Measurements from ENCODE around the gene RASA3.

RASA3 gene

DNA sequence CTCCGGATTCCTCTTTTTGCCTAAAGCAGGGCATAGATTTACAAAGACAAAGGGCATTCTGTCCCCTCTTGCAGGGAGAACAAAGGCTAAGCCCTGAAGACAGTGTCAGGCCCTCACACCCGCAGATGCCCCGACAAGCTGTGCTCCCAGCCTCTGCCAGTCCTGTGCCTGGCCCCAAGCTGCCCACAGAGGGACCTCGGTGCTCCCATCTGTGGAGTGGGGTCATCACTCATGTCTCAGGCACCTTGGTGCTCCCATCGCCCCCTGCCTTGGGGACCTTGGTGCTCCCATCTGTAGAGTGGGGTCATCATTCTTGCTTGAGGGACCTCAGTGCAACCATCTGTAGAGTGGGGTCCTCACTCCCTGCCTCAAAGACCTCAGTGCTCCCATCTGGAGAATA is 182.9 kb downstream of the RASA3 start:
- no peak for DNase-seq (ENCODE audit: low read depth)

DNA sequence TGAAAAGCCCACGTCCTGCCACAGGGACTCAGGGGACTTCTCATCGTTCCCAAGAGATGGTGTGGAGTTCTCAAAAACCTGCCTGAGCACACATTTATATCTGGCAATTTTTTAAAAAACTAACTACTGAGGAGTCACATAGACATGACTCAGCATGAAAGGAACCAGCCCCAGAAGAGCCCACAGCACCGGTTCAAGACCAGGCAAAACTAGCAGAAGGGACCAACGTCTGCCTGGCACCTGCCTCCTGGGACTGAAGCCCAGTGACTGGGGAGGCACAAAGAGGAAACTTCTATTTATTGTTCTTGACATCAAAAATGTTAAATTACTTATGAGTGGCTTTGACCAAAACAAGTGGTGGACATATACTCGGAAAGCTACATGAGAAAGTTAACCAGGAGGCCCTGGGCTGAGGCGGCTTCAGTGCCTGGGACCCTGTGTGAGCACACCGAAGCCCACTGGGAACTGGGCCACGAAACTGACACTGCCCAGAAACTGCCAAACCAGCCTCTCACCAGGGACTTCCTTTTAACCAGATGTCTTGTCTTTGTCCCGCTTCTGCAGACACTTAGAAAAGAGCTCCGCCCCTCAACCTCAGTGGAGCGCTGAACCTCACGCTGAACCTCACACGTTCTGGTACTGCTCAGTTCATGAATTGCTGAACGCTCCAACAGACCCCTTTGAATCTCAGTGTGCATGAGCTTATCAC is 184.2 kb downstream of the RASA3 start:
- DNase-seq (ENCODE audit: low read depth), result no peak

GRCh38 chr13:113947311-113948033 is 185.0 kb downstream of the RASA3 start:
- no peak for DNase-seq (ENCODE audit: low read depth)

DNA sequence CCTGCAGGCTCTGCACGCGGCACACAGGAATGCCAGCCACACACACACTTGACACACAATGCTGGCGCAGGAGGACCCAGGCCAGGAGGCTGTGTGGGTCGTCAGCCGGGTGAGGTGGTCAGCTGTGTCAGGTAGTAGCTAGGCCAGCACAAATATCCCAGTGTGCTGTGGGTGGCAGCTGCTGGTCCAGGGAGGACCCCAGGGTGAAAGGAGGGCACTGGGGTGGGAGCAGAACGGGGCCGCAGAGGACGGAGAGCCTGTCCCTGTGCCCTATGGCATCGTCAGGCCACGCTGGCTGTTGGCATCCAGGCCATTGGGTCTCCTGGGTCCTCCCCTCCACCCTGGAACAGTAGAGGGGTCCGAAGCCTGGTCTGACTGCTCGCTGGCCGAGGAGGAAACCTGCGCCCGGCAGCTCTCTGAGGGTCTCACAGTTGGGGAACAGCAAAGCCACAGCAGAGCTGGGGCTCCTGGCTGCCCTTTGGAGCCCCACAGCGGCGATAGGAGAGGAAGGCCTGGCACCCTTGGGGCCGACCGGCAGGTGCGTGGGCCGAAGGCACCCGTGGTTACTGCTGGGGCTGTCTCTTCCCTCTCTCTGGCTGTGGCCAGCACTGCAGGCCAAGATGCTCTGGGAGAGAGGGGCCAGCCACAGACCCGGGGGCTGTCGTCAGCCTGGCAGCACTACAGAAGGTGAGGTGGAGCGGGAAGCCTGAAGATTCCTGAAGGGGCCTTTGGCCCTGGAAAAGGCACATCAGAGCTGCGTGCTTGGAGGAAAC is 185.8 kb downstream of the RASA3 start:
- no peak for DNase-seq (ENCODE audit: low read depth)

GRCh38 chr13:113945857-113946408 is 186.5 kb downstream of the RASA3 start:
- no peak for DNase-seq (ENCODE audit: low read depth)

GRCh38 chr13:113943821-113944565 is 188.4 kb downstream of the RASA3 start:
- no peak for DNase-seq (ENCODE audit: low read depth)

DNA sequence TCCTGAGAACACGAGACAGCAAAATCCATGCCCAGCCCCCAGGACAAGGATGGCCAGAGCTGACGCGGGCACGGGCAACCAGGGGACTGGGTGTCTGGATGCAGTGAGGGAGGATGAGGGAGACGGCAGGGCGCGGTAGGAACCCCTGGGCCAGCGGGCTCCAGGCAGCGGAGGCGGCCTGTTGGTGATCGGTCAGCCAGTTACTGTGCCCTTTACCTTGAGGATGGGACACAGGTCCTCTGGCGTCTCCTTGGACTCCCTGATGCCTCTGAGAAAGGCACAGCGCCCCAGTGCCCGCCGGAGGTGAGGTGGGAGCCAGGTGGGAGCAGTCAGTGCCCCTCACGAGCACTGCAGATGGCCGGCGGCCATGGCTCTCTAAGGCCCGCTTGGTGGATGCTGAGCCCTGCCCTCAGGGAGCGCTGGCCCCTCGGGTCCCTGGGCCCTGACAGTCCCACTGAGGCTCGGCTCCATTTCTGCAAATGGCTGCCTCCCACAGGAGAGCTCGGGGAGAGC is 189.8 kb downstream of the RASA3 start:
- DNase-seq (ENCODE audit: low read depth), result no peak

DNA sequence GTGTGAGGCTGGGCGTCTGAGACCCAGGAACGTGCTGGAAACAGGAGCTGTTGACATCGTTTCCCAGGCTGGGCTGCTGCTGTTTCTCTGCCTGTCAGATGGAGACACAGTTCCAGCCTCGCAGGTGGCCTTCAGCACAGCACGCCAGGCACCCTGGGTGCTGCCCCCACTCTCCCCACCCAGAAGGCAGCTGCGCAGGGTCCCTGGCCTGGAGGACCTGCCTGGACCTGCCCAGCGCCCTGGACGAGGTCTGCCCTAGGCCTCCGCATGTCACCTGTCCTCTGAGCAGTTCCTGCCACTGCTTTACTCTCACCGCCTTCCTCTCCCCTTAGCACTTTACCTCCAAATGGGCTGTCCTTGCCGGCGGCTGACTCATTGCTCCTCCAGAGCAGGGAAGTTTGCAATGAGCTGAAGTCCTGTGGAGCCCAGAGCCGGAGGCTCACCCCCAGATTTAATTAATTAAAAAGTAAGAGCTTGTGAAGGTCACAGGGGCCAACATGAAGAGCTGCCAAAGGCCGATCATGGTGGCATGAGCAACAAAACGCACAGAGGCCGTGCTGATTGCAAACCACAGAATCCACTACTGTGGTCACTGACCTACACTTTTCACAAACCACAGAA is 190.7 kb downstream of the RASA3 start:
- DNase-seq (ENCODE audit: low read depth), result no peak

- DNase-seq (ENCODE audit: low read depth), result no peak
Observed at GRCh38 chr13:113939944-113940297, 192.5 kb downstream of the RASA3 start.

- no peak for DNase-seq (ENCODE audit: low read depth)
Observed at GRCh38 chr13:113939129-113939943, 193.1 kb downstream of the RASA3 start.

- DNase-seq (ENCODE audit: low read depth), result no peak
Observed at GRCh38 chr13:113938716-113939115, 193.7 kb downstream of the RASA3 start.

DNA sequence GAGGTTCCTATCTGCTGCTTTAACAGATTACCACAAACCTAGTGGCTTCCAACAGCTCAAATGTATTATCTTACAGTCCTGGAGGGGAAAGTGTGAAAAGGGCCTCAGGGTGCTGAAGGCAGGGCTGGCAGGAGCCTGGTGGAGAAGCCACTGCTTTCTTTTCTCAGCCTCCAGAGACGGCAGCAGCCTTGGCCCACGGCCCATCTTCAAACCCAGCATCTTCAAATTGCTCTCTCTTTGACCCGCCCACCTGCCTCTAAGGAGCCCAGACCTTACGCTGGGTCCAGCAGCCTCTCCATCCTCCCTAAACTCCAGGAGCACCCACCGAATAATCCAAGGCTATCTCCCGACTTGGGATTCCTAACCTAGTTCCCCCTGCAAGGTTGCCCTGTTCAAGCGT is 194.2 kb downstream of the RASA3 start:
- no peak for DNase-seq (ENCODE audit: low read depth)

- no peak for DNase-seq (ENCODE audit: low read depth)
Observed at GRCh38 chr13:113937527-113938180, 194.8 kb downstream of the RASA3 start.

GRCh38 chr13:113937073-113937472 is 195.3 kb downstream of the RASA3 start:
- DNase-seq (ENCODE audit: low read depth), result no peak

- DNase-seq (ENCODE audit: low read depth), result no peak
Observed at GRCh38 chr13:113936166-113936965, 196.1 kb downstream of the RASA3 start.

GRCh38 chr13:113935001-113935844 is 197.2 kb downstream of the RASA3 start:
- no peak for DNase-seq (ENCODE audit: low read depth)

GRCh38 chr13:113934576-113934975 is 197.8 kb downstream of the RASA3 start:
- no peak for DNase-seq (ENCODE audit: low read depth)

DNA sequence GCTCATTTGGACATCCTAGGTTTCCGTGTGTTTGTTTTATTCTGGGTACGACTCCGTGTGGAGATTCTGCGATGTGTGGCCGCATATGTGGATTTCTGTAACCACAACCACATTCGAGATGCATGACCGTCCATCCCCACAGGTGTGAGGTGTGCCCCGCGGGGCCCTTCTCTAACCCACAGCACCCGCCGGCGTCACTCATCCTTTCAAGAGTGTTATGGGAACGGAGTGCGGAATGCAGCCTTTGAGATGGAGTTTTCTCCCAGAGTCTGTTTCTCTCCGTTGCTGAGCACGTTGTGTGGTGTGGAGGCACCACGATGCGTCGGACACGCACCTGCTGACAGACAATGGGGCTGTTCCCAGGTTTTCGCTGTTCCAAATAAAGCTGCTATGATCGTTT is 198.5 kb downstream of the RASA3 start:
- DNase-seq (ENCODE audit: low read depth), result no peak

Data from stromal cell of bone marrow (primary cell).